Neutrophil (primary cell): ENCODE results near the gene OXER1.
A peak's percentile ranks its signal among the peaks of the same experiment; 100 is the strongest.

ENCODE experiments used
- H3K27ac ChIP-seq: fragments of 200-600 bp; sonication (generic); 2 replicates; pipeline ENCODE4 v1.5.1; 2016; ENCODE audit warnings: mild to moderate bottlenecking, moderate library complexity
- H3K27me3 ChIP-seq: fragments of 200-600 bp; sonication (generic); 2 replicates; pipeline ENCODE4 v1.6.0; 2016; ENCODE audit warnings: mild to moderate bottlenecking
- H3K36me3 ChIP-seq: fragments of 200-600 bp; sonication (generic); 2 replicates; pipeline ENCODE4 v1.5.1; 2017
- H3K4me1 ChIP-seq, 2 experiments: fragments of 200-600 bp in 1 of 2; sonication (generic) in 1 of 2; 1 replicate in 1 of 2; 2 replicates in 1 of 2; pipeline versions ENCODE4 v1.5.1 to v1.6.1; 2013 to 2016; ENCODE audit warnings: low read depth in 1 of 2, low read length in 1 of 2, mild to moderate bottlenecking in 1 of 2, moderate library complexity in 1 of 2; ENCODE audit not compliant: control insufficient read depth in 1 of 2, insufficient read depth in 1 of 2
- H3K4me3 ChIP-seq, 2 experiments: fragments of 200-600 bp in 1 of 2; sonication (generic) in 1 of 2; 1 replicate in 1 of 2; 2 replicates in 1 of 2; pipeline ENCODE4 v1.5.1; 2013 to 2016; ENCODE audit warnings: low read depth in 1 of 2, low read length in 1 of 2, mild to moderate bottlenecking in 1 of 2, moderate library complexity in 1 of 2
- H3K9me3 ChIP-seq: fragments of 200-600 bp; sonication (generic); 2 replicates; pipeline ENCODE4 v1.5.1; 2016
- TF ChIP-seq, protein P1 (sequence below): fragments of 200-600 bp; sonication (generic); IDR thresholded peaks from 2 replicates; pipeline ENCODE4 v1.5.1; 2016; ENCODE audit warnings: antibody characterized with exemption

Gene OXER1

GRCh38 chr2:42725657-42726056, 38.3 kb downstream of the OXER1 start:
- Histone ChIP-seq H3K9me3 (no peaks in the 10 kb centered on the region), H3K27ac (no peak overlapping the region)
- TF ChIP-seq, protein P1, sequence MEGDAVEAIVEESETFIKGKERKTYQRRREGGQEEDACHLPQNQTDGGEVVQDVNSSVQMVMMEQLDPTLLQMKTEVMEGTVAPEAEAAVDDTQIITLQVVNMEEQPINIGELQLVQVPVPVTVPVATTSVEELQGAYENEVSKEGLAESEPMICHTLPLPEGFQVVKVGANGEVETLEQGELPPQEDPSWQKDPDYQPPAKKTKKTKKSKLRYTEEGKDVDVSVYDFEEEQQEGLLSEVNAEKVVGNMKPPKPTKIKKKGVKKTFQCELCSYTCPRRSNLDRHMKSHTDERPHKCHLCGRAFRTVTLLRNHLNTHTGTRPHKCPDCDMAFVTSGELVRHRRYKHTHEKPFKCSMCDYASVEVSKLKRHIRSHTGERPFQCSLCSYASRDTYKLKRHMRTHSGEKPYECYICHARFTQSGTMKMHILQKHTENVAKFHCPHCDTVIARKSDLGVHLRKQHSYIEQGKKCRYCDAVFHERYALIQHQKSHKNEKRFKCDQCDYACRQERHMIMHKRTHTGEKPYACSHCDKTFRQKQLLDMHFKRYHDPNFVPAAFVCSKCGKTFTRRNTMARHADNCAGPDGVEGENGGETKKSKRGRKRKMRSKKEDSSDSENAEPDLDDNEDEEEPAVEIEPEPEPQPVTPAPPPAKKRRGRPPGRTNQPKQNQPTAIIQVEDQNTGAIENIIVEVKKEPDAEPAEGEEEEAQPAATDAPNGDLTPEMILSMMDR: no peak

GRCh38 chr2:42724886-42725285, 39.0 kb downstream of the OXER1 start:
- TF ChIP-seq, protein P1: no peak
- no peaks in the 10 kb centered on the region for H3K9me3 ChIP-seq
- H3K27ac ChIP-seq: no peak overlapping the region
- peaks cover 9 to 15% of the 10 kb centered on the region in 2 experiments for H3K4me1 ChIP-seq
- H3K4me3 ChIP-seq: no peak overlapping the region
- H3K36me3 ChIP-seq: no peaks in the 10 kb centered on the region
- no peaks in the 10 kb centered on the region for H3K27me3 ChIP-seq

More at GRCh38 chr2:42725657-42726056, 38.3 kb downstream of the OXER1 start:
- H3K27me3 ChIP-seq: no peaks in the 10 kb centered on the region
- no peaks in the 10 kb centered on the region for H3K36me3 ChIP-seq
- H3K4me3 ChIP-seq: no peak overlapping the region
- H3K4me1 ChIP-seq: peaks cover 9 to 15% of the 10 kb centered on the region in 2 experiments

DNA sequence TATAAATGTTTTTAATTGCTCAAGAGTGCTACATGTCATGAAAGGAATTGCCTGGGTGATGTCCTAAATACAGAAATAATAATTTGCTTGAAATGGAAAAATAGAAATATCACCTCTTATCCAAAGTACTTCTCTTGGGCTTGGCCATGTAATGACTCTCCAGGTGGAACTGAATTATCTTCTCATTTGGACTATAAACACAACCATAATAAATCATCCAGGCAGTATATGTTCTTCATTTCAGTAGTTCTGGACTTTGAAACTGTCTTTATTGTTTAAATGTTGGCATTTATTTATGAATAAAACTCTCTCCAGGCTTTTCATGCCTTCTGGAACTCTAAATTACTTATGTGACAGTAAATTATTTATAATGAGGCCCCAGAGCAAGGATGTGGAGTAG, 40.5 kb downstream of the OXER1 start:
- no peaks in the 10 kb centered on the region for H3K27me3 ChIP-seq
- peaks cover 9 to 15% of the 10 kb centered on the region in 2 experiments for H3K4me1 ChIP-seq
- no peaks in the 10 kb centered on the region for H3K9me3 ChIP-seq
- TF ChIP-seq, protein P1: no peak
- no peak overlapping the region for H3K27ac ChIP-seq
- no peaks in the 10 kb centered on the region for H3K36me3 ChIP-seq
- no peak overlapping the region for H3K4me3 ChIP-seq

DNA sequence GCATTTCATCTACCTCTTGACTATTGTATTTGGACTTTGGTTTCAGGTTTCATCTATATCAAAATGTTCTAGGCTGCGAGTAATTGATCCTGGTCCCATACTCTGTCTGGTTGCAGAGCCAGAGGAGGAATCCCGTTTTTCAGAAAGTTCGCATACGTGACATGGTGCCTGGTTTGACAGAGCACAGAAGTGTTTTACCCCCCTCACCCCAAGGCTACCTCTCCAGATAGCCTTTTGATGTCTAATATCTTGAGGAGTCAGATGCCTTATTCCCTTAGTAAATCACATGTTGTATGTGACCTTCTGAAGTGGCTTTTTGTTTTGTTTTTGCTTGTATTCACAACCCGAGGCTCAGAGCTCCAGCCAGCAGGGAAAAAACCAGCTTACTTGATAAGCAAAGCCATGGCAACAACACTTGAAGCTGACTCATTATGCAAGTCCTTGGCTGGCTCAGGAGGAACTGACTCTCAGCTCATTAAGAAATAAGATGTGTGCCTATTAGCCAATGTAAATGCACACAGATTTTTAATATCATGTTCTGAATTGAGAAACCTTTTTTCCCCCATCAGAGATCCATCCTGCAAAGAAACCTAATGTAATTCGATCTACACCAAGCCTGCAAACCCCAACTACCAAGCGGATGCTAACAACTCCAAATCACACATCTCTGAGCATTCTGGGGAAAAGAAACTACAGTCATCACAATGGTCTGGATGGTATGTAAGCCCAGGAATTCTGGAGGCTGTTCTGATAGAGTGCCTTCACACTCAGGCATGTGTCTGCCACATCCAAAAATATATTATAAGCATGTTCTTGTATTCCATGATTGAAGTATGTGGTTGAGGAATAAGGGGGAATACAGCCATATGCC, 41.4 kb downstream of the OXER1 start:
- H3K4me1 ChIP-seq: peaks cover 9 to 15% of the 10 kb centered on the region in 2 experiments
- no peak overlapping the region for H3K4me3 ChIP-seq
- no peaks in the 10 kb centered on the region for H3K36me3 ChIP-seq
- no peaks in the 10 kb centered on the region for H3K27me3 ChIP-seq
- H3K27ac ChIP-seq: peak overlapping the region; percentile 59
- no peaks in the 10 kb centered on the region for H3K9me3 ChIP-seq
- TF ChIP-seq, protein P1: no peak

- Histone ChIP-seq H3K36me3 (no peaks in the 10 kb centered on the region), H3K27ac (peak overlapping the region; percentile 59), H3K4me1 (peaks cover 9 to 15% of the 10 kb centered on the region in 2 experiments), H3K9me3 (no peaks in the 10 kb centered on the region), H3K27me3 (no peaks in the 10 kb centered on the region), H3K4me3 (no peak overlapping the region)
- TF ChIP-seq, protein P1: no peak
Measured at GRCh38 chr2:42721898-42722297, 42.0 kb downstream of the OXER1 start.
